ENCODE data around the gene HDAC6. TPM values are rescaled to one million over a fixed set of nuclear protein-coding genes. Genes with fewer than 3 reads are reported as not detected.

Gene HDAC6
- total RNA-seq (2012; rRNA removed) = 15.2 and 20.5 TPM in 2 replicates

DNA sequence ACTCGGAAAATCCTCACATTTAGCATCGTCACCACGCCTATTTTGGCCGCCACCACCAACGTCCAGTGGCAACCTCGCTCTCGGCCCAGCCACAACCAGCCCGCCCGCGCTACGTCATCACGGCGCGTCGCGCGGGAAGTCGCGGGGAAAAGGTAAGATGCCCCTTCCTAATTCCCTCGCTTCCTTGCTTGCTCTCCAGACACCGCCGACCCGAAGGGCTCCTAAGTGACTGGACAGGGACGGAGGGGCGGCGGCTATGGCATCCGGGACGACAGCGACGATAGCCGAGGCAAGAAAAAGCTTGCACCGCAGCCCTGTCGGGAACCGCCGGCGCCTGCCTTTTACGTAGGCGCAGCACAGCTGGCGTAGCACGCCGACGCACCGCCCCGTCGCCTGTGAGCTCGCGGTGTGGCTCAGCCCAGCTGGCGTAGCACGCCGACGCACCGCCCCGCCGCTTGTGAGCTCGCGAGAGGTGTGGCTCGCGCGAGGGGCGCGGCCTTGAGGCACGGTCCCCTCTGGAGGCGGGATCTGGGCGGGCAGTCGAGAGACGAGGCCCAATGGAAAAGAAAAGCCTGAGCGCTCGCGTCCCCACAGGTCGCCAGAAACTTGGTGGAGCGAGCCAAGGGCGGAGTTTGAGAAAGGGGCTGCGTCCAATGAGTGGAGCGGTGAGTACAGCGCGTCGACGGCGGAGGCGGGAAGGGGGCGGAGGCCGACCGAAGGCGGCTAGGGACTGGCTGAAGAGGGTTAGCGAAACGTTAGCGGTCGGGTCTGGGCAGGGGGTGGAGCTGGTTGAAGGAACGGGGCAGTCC is at the start of gene HDAC6:
Gene HDAC6 (plus strand): TSS at position 788 of the 809 bp plus-strand sequence. CDS start 626 bp downstream, outside the sequence.
- peaks cover 5% of the 10 kb centered on the region for H3K4me1 ChIP-seq (ENCODE audit: control insufficient read depth, insufficient read depth, low read length)
- no peaks in the 10 kb centered on the region for H3K27me3 ChIP-seq (ENCODE audit: control insufficient read depth, insufficient read depth, low read length)
- H3K4me3 ChIP-seq (ENCODE audit: low read length) = peak within 1 kb of the TSS; percentile 87
- peak within 1 kb of the TSS; percentile 95 for H3K9ac ChIP-seq (ENCODE audit: low read depth, low read length)
- H3K9me3 ChIP-seq (replicated peaks; ENCODE audit: low read length) = no peaks in the 10 kb centered on the region
- peak within 1 kb of the TSS; percentile 86 for H3K4me2 ChIP-seq (ENCODE audit: low read length)
- H3K36me3 ChIP-seq (ENCODE audit: insufficient read depth, low read length) = no peaks in the 10 kb centered on the region

- no peak overlapping the region for H3K4me2 ChIP-seq (ENCODE audit: low read length)
- H3K36me3 ChIP-seq (ENCODE audit: insufficient read depth, low read length) = no peaks in the 10 kb centered on the region
- peaks cover 12% of the 10 kb centered on the region for H3K27me3 ChIP-seq (ENCODE audit: control insufficient read depth, insufficient read depth, low read length)
- no peak overlapping the region for H3K4me3 ChIP-seq (ENCODE audit: low read length)
- no peaks in the 10 kb centered on the region for H3K4me1 ChIP-seq (ENCODE audit: control insufficient read depth, insufficient read depth, low read length)
- H3K9ac ChIP-seq (ENCODE audit: low read depth, low read length) = no peak overlapping the region
- H3K9me3 ChIP-seq (replicated peaks; ENCODE audit: low read length) = no peaks in the 10 kb centered on the region
Measured at GRCh38 chrX:48752498-48752897, 49.4 kb upstream of the HDAC6 start.

DNA sequence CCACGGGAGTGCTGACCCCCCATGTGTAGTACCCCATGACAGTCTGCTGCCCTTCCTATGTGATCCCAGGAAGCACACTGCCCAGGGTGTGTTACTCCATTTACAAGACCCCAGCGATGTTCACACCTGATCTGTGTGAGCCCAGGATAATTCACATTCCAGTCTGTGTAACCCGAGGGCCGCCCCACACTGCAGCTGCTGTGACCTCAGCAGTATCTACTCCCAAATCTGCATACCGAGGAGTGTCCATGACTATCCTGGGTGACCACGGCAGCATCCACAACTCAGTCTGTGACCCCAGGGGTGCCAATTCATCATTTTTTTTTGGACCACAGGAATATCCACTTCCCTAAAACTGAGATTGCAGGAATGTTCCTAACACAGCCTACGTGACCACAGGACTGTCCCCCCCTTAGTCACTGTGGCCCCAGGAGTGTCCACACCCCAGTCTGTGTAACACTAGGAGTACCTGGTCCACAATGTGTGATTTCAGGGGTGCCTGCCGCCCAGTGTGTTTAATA is 48.1 kb upstream of the HDAC6 start:
- H3K9me3 ChIP-seq (replicated peaks; ENCODE audit: low read length) = no peaks in the 10 kb centered on the region
- no peak overlapping the region for H3K4me3 ChIP-seq (ENCODE audit: low read length)
- no peaks in the 10 kb centered on the region for H3K36me3 ChIP-seq (ENCODE audit: insufficient read depth, low read length)
- no peaks in the 10 kb centered on the region for H3K4me1 ChIP-seq (ENCODE audit: control insufficient read depth, insufficient read depth, low read length)
- H3K27me3 ChIP-seq (ENCODE audit: control insufficient read depth, insufficient read depth, low read length) = peaks cover 9% of the 10 kb centered on the region
- no peak overlapping the region for H3K9ac ChIP-seq (ENCODE audit: low read depth, low read length)
- H3K4me2 ChIP-seq (ENCODE audit: low read length) = no peak overlapping the region

GRCh38 chrX:48754238-48754637 is 47.6 kb upstream of the HDAC6 start:
- H3K4me1 ChIP-seq (ENCODE audit: control insufficient read depth, insufficient read depth, low read length) = no peaks in the 10 kb centered on the region
- H3K4me2 ChIP-seq (ENCODE audit: low read length) = no peak overlapping the region
- H3K9ac ChIP-seq (ENCODE audit: low read depth, low read length) = no peak overlapping the region
- H3K4me3 ChIP-seq (ENCODE audit: low read length) = no peak overlapping the region
- no peaks in the 10 kb centered on the region for H3K9me3 ChIP-seq (replicated peaks; ENCODE audit: low read length)
- no peaks in the 10 kb centered on the region for H3K36me3 ChIP-seq (ENCODE audit: insufficient read depth, low read length)
- H3K27me3 ChIP-seq (ENCODE audit: control insufficient read depth, insufficient read depth, low read length) = peaks cover 9% of the 10 kb centered on the region

- Histone ChIP-seq H3K4me3 (ENCODE audit: low read length) (no peak within 1 kb of the TSS), H3K27me3 (ENCODE audit: control insufficient read depth, insufficient read depth, low read length) (peaks cover 6% of the 10 kb centered on the region), H3K36me3 (ENCODE audit: insufficient read depth, low read length) (no peaks in the 10 kb centered on the region), H3K9ac (ENCODE audit: low read depth, low read length) (no peak within 1 kb of the TSS), H3K4me2 (ENCODE audit: low read length) (no peak within 1 kb of the TSS), H3K9me3 (replicated peaks; ENCODE audit: low read length) (no peaks in the 10 kb centered on the region), H3K4me1 (ENCODE audit: control insufficient read depth, insufficient read depth, low read length) (no peaks in the 10 kb centered on the region)
Measured at GRCh38 chrX:48761674-48762471, 40.0 kb upstream of the HDAC6 start, which contains the start of gene GLOD5. Gene GLOD5, plus strand, starts transcription at chrX:48761747. Its CDS starts 44 bp downstream, at chrX:48761791.

DNA sequence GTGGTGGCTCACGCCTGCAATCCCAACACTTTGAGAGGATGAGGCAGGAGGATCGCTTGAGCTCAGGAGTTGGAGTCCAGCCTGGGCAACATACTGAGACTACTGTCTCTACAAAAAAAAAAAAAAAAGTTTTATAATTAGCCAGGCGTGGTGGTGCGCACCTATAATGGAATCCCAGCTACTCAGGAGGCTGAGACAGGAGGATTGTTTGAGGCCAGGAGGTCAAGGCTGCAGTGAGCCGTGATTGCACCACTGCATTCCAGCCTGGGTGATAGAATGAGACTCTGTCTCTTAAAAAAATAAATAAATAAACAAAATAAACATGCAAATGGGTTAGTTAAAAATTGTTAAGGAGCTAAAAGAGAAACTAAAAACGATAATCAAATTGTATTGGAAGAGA is 32.6 kb upstream of the HDAC6 start:
- Histone ChIP-seq H3K4me1 (ENCODE audit: control insufficient read depth, insufficient read depth, low read length) (no peaks in the 10 kb centered on the region), H3K9me3 (replicated peaks; ENCODE audit: low read length) (no peaks in the 10 kb centered on the region), H3K27me3 (ENCODE audit: control insufficient read depth, insufficient read depth, low read length) (no peaks in the 10 kb centered on the region), H3K9ac (ENCODE audit: low read depth, low read length) (no peak overlapping the region), H3K4me3 (ENCODE audit: low read length) (no peak overlapping the region), H3K36me3 (ENCODE audit: insufficient read depth, low read length) (no peaks in the 10 kb centered on the region), H3K4me2 (ENCODE audit: low read length) (no peak overlapping the region)

DNA sequence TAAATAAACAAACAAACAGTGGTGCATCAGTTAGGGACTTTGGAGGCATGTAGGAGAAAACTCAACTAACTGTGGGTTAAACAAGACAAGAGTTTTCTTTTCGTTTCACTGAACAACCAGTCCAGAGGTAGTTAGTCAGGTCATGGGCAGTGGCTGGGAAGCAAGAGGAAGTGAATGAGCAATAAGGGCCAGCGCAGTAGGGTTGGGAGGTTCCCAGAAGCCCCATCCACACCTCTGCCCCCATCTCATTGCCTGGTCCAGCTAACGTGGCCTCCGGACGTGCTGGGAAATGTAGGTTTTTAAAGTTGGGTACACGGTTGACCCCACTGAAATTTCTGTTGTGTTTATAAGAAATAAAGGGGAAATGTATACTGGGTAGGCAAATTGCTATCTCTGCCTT is 31.6 kb upstream of the HDAC6 start:
- no peaks in the 10 kb centered on the region for H3K4me1 ChIP-seq (ENCODE audit: control insufficient read depth, insufficient read depth, low read length)
- no peak overlapping the region for H3K4me3 ChIP-seq (ENCODE audit: low read length)
- H3K9ac ChIP-seq (ENCODE audit: low read depth, low read length) = no peak overlapping the region
- no peaks in the 10 kb centered on the region for H3K36me3 ChIP-seq (ENCODE audit: insufficient read depth, low read length)
- H3K4me2 ChIP-seq (ENCODE audit: low read length) = no peak overlapping the region
- no peaks in the 10 kb centered on the region for H3K9me3 ChIP-seq (replicated peaks; ENCODE audit: low read length)
- H3K27me3 ChIP-seq (ENCODE audit: control insufficient read depth, insufficient read depth, low read length) = no peaks in the 10 kb centered on the region

- Histone ChIP-seq H3K9me3 (replicated peaks; ENCODE audit: low read length) (no peaks in the 10 kb centered on the region), H3K4me1 (ENCODE audit: control insufficient read depth, insufficient read depth, low read length) (no peaks in the 10 kb centered on the region), H3K27me3 (ENCODE audit: control insufficient read depth, insufficient read depth, low read length) (no peaks in the 10 kb centered on the region), H3K4me3 (ENCODE audit: low read length) (no peak overlapping the region), H3K4me2 (ENCODE audit: low read length) (no peak overlapping the region), H3K36me3 (ENCODE audit: insufficient read depth, low read length) (no peaks in the 10 kb centered on the region), H3K9ac (ENCODE audit: low read depth, low read length) (no peak overlapping the region)
Measured at GRCh38 chrX:48772602-48773001, 29.3 kb upstream of the HDAC6 start.

GRCh38 chrX:48776818-48777439 is 24.9 kb upstream of the HDAC6 start:
- no peak overlapping the region for H3K9ac ChIP-seq (ENCODE audit: low read depth, low read length)
- no peak overlapping the region for H3K4me2 ChIP-seq (ENCODE audit: low read length)
- no peak overlapping the region for H3K4me3 ChIP-seq (ENCODE audit: low read length)
- no peaks in the 10 kb centered on the region for H3K9me3 ChIP-seq (replicated peaks; ENCODE audit: low read length)
- H3K27me3 ChIP-seq (ENCODE audit: control insufficient read depth, insufficient read depth, low read length) = no peaks in the 10 kb centered on the region
- no peaks in the 10 kb centered on the region for H3K4me1 ChIP-seq (ENCODE audit: control insufficient read depth, insufficient read depth, low read length)
- no peaks in the 10 kb centered on the region for H3K36me3 ChIP-seq (ENCODE audit: insufficient read depth, low read length)

GRCh38 chrX:48779399-48779798 is 22.5 kb upstream of the HDAC6 start:
- Histone ChIP-seq H3K9me3 (replicated peaks; ENCODE audit: low read length) (no peaks in the 10 kb centered on the region), H3K36me3 (ENCODE audit: insufficient read depth, low read length) (no peaks in the 10 kb centered on the region), H3K4me1 (ENCODE audit: control insufficient read depth, insufficient read depth, low read length) (no peaks in the 10 kb centered on the region), H3K9ac (ENCODE audit: low read depth, low read length) (no peak overlapping the region), H3K4me2 (ENCODE audit: low read length) (no peak overlapping the region), H3K27me3 (ENCODE audit: control insufficient read depth, insufficient read depth, low read length) (no peaks in the 10 kb centered on the region), H3K4me3 (ENCODE audit: low read length) (no peak overlapping the region)

DNA sequence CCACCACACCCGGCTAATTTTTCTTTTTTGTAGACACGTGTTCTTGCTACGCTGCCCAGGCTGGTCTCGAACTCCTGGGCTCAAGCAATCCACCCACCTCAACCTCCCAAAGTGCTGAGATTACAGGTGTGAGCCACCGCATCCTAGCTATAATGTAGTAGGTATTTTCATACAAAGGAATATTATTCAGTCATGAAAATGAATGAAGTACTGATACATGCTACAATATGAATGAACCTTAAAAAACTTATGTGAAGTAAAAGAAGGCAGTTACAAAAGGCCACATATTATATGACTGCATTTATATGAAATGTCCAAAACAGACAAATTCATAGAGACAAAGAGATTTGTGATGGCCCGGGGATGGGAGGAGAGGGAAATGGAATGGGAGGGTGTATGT is 20.2 kb upstream of the HDAC6 start:
- Histone ChIP-seq H3K36me3 (ENCODE audit: insufficient read depth, low read length) (no peaks in the 10 kb centered on the region), H3K27me3 (ENCODE audit: control insufficient read depth, insufficient read depth, low read length) (peaks cover under 1% of the 10 kb centered on the region), H3K9me3 (replicated peaks; ENCODE audit: low read length) (no peaks in the 10 kb centered on the region), H3K4me3 (ENCODE audit: low read length) (no peak overlapping the region), H3K4me2 (ENCODE audit: low read length) (no peak overlapping the region), H3K9ac (ENCODE audit: low read depth, low read length) (no peak overlapping the region), H3K4me1 (ENCODE audit: control insufficient read depth, insufficient read depth, low read length) (no peaks in the 10 kb centered on the region)

Measured in skeletal muscle satellite cell (primary cell).